ENCODE results near the gene MATN1.

MATN1 gene

GRCh38 chr1:30757352-30758120, 34.2 kb upstream of the MATN1 start, which contains the start of gene LAPTM5:
TSS of gene LAPTM5 (minus strand) at chr1:30757774. CDS start at chr1:30757745, 29 bp downstream.
- DNase-seq: no peak

- DNase-seq: no peak
These were observed 33.4 kb upstream of the MATN1 start for GRCh38 chr1:30756545-30757351.

- no peak for DNase-seq
These were observed 32.8 kb upstream of the MATN1 start for GRCh38 chr1:30756206-30756544.

GRCh38 chr1:30755746-30756145, 32.4 kb upstream of the MATN1 start:
- DNase-seq: no peak

GRCh38 chr1:30755334-30755733, 31.9 kb upstream of the MATN1 start:
- no peak for DNase-seq

- DNase-seq: no peak
These were observed 31.3 kb upstream of the MATN1 start for GRCh38 chr1:30754684-30755171.

GRCh38 chr1:30753660-30754123, 30.3 kb upstream of the MATN1 start:
- no peak for DNase-seq

GRCh38 chr1:30753118-30753517, 29.7 kb upstream of the MATN1 start:
- DNase-seq: no peak

GRCh38 chr1:30752651-30752908, 29.2 kb upstream of the MATN1 start:
- DNase-seq: no peak

- no peak for DNase-seq
These were observed 28.7 kb upstream of the MATN1 start for GRCh38 chr1:30751830-30752650.

- DNase-seq: no peak
These were observed 27.4 kb upstream of the MATN1 start for GRCh38 chr1:30750731-30751291.

GRCh38 chr1:30749691-30750583, 26.6 kb upstream of the MATN1 start:
- no peak for DNase-seq

- DNase-seq: no peak
These were observed 25.5 kb upstream of the MATN1 start for GRCh38 chr1:30748699-30749401.

- DNase-seq: peak; percentile 71
These were observed 24.8 kb upstream of the MATN1 start for GRCh38 chr1:30748098-30748698.

- DNase-seq: no peak
These were observed 23.9 kb upstream of the MATN1 start for GRCh38 chr1:30747033-30748008.

GRCh38 chr1:30746212-30747032, 23.0 kb upstream of the MATN1 start:
- no peak for DNase-seq

- no peak for DNase-seq
These were observed 22.4 kb upstream of the MATN1 start for GRCh38 chr1:30745834-30746208.

- no peak for DNase-seq
These were observed 21.9 kb upstream of the MATN1 start for GRCh38 chr1:30745156-30745833.

All from NCI-H345 (cell line).